Activated CD8-positive, alpha-beta memory T cell treated with anti-CD3 and anti-CD28 coated beads, Interleukin-2, amount 50 U/mL, for 4 hours (primary cell): ENCODE results near the gene RCSD1.

Experiments
- DNase-seq: peaks from one replicate; pipeline ENCODE4 v3.0.0-alpha.2; 2020

Gene RCSD1

DNA sequence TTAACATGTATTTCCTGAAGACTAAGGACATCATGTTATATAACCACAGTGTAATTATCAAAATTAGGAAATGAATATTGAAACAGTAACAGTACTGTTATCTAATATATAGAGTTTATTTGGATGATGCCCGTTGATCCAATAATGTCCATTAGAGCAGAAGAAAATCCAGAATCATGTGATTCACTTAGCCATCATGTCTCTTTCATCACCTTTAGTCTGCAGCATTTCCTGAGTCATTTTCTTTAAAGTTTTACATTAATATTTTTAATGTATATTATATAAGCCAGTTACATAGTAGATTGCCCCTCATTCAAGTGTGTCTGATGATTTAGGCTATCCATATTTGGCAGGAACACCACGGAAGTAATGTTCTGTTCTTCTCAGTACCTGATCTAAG is 120.6 kb downstream of the RCSD1 start:
- no peak for DNase-seq

DNA sequence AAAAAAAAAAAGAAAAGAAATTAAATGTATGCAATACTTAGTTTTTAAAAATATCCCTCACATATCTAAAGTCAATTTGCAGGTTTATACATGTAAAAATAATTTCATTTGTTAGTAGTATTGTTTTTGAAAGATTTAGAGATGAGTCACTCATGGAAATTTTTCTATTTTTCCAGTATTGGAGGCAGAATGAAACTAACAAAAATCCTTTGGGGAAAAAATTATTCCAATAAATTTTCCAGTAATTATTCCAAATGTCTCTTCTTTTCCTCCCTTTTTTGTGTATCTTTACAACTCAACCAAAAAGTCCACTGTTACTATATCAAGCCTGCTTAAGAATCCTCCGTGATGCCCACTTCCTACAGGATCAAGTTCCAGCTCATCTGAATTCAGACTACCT is 121.6 kb downstream of the RCSD1 start:
- DNase-seq, result no peak

DNA sequence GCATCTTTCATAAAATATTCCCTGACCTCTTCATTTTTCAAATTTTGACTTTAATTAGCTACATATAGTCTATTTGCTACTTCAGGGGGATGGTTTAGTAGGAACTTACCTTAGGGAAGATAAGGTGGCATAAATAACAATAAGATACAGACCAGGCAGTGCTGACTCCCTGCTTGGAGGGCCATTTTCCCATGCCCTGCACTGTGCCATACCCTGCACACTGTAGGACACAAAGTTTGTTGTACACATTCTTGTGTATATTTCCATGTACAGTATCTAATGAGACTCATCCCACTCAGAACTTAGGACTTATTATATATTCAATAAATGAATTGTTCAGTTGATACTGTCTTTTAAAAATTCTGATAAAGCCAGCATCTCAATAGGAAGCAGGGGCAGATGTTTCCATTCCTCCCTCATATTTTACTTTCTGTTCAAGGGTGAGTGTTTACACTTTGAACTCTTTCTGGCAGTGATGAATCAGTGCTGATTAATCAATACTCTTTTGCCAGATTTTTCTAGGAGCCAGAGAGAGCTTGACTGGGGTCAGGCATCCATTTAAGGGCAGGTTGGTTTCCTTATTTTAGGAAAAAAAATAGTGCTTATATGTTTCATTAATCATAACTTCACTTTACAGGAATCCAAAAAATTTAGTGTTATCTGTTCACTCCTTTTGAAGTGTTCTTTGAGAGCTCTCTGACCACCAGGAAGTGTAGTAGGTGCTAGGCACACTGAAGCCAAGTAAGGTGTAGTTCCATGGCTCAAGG is 122.4 kb downstream of the RCSD1 start:
- DNase-seq, result no peak

DNA sequence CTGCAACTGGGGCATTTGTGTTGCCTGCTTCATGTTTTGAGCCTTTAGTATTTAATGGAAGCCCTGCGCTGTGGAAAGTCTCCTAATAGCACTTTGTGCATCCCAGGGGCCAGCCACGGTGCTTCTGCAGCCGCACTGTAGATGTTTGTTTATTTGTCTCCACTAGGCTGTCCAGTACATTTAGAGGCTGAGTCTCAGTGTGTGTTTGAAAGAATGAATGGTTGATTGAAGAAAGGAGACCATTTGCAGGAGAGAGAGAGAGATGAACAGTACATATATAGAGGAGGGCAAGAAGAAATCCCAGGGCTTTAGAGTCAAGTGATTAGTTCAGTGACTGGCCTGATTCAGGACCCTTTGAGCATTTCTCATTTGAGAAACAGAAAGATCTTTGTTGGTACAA is 125.6 kb downstream of the RCSD1 start:
- DNase-seq, result no peak
